Common myeloid progenitor, CD34-positive (primary cell): ENCODE results near the gene GAP43.

Experiments
- CTCF ChIA-PET: fragments of 350-600 bp; sonication (Branson Sonifier 250); formaldehyde crosslinking; loops from one replicate; lab custom pipeline; 2021; ENCODE audit warnings: antibody characterized with exemption; lab: Charles Lee
- POLR2A ChIA-PET: fragments of 350-600 bp; sonication (Branson Sonifier 250); formaldehyde crosslinking; loops from one replicate; lab custom pipeline; 2021; ENCODE audit warnings: antibody characterized with exemption; lab: Charles Lee
- DNase-seq, 3 donors: peaks; one replicate each; pipeline versions ENCODE4 v3.0.0 to v3.0.0-alpha.2; 2013
- H3K27ac ChIP-seq, 2 experiments: 1 replicate in 1 of 2; 2 replicates in 1 of 2; pipeline ENCODE4 v1.7.0; 2013; ENCODE audit warnings: inconsistent platforms in 2 of 2, low read length in 2 of 2, mild to moderate bottlenecking in 2 of 2, low read depth in 1 of 2, moderate library complexity in 1 of 2; ENCODE audit not compliant: severe bottlenecking in 2 of 2, insufficient read depth in 1 of 2, poor library complexity in 1 of 2
- H3K27me3 ChIP-seq, 5 experiments: replicated peaks in 2 of 5; 1 replicate in 3 of 5; 2 replicates in 2 of 5; pipeline versions ENCODE4 v1.6.1 to v1.7.0; 2013; ENCODE audit warnings: low read length in 4 of 5, mild to moderate bottlenecking in 2 of 5, moderate library complexity in 2 of 5, inconsistent platforms in 1 of 5; ENCODE audit not compliant: insufficient read depth in 5 of 5, control insufficient read depth in 4 of 5
- H3K36me3 ChIP-seq, 4 experiments: 1 replicate in 2 of 4; 2 replicates in 2 of 4; pipeline versions ENCODE4 v1.6.1 to v1.7.0; 2013; ENCODE audit warnings: low read length in 3 of 4, control low read depth in 1 of 4, mild to moderate bottlenecking in 1 of 4; ENCODE audit not compliant: control insufficient read depth in 4 of 4, insufficient read depth in 4 of 4
- H3K4me1 ChIP-seq, 4 experiments: 1 replicate in 3 of 4; 2 replicates in 1 of 4; pipeline versions ENCODE4 v1.6.1 to v1.7.1; 2013; ENCODE audit warnings: low read length in 3 of 4, mild to moderate bottlenecking in 3 of 4, control low read depth in 1 of 4, inconsistent platforms in 1 of 4, moderate library complexity in 1 of 4; ENCODE audit not compliant: control insufficient read depth in 4 of 4, insufficient read depth in 4 of 4; ENCODE audit errors: control extremely low read depth in 1 of 4
- H3K4me3 ChIP-seq, 7 experiments: 1 replicate in 4 of 7; 2 replicates in 3 of 7; pipeline versions ENCODE4 v1.5.1 to v1.7.0; 2013; ENCODE audit warnings: mild to moderate bottlenecking in 7 of 7, low read length in 6 of 7, moderate library complexity in 6 of 7, inconsistent platforms in 2 of 7, low read depth in 2 of 7, control low read depth in 1 of 7; ENCODE audit not compliant: insufficient read depth in 4 of 7, control insufficient read depth in 1 of 7; ENCODE audit errors: extremely low read depth in 1 of 7
- H3K9me3 ChIP-seq, 5 experiments: 1 replicate in 4 of 5; 2 replicates in 1 of 5; pipeline versions ENCODE4 v1.6.1 to v1.7.1; 2013; ENCODE audit warnings: low read length in 4 of 5, mild to moderate bottlenecking in 2 of 5, inconsistent platforms in 1 of 5, low read depth in 1 of 5, moderate library complexity in 1 of 5; ENCODE audit not compliant: control insufficient read depth in 4 of 5, insufficient read depth in 2 of 5; ENCODE audit errors: control extremely low read depth in 1 of 5
- WGBS: methylation state at CpG from one replicate; pipeline ENCODE4 v1.1.5; 2013; ENCODE audit not compliant: insufficient coverage; 5-methylcytosine and 5-hydroxymethylcytosine counted together

Gene GAP43

GRCh38 chr3:115588201-115589115, 34.9 kb upstream of the GAP43 start:
- CTCF ChIA-PET, result no interaction called here
- WGBS, result 92% methylated on average over 2 of the region's 5 CpGs
- H3K4me3 ChIP-seq, result no peak overlapping the region

GRCh38 chr3:115590873-115591272, 32.4 kb upstream of the GAP43 start:
- POLR2A ChIA-PET, result no interaction called here
- DNase-seq, result no peak

More at GRCh38 chr3:115588201-115589115, 34.9 kb upstream of the GAP43 start:
- Histone ChIP-seq H3K27ac (no peak overlapping the region), H3K4me1 (no peaks in the 10 kb centered on the region), H3K36me3 (no peaks in the 10 kb centered on the region), H3K27me3 (peaks cover 0 to 2% (median 0%) of the 10 kb centered on the region in 5 experiments), H3K9me3 (peaks cover 0 to 3% (median 0%) of the 10 kb centered on the region in 5 experiments)
- POLR2A ChIA-PET, result no interaction called here
- no peak for DNase-seq

GRCh38 chr3:115595611-115596275, 27.6 kb upstream of the GAP43 start:
- WGBS, result 100% methylated on average over 2 of the region's 2 CpGs
- ChIA-PET CTCF (no interaction called here), POLR2A (no interaction called here)
- peaks cover 0 to 9% (median 3%) of the 10 kb centered on the region in 5 experiments for H3K9me3 ChIP-seq
- H3K4me3 ChIP-seq, result no peak overlapping the region
- no peaks in the 10 kb centered on the region for H3K36me3 ChIP-seq
- H3K27ac ChIP-seq, result no peak overlapping the region
- H3K27me3 ChIP-seq, result no peaks in the 10 kb centered on the region
- DNase-seq, result no peak
- H3K4me1 ChIP-seq, result no peaks in the 10 kb centered on the region

More at GRCh38 chr3:115590873-115591272, 32.4 kb upstream of the GAP43 start:
- Histone ChIP-seq H3K4me3 (no peak overlapping the region), H3K27me3 (peaks cover 0 to 2% (median 0%) of the 10 kb centered on the region in 5 experiments), H3K4me1 (no peaks in the 10 kb centered on the region), H3K9me3 (peaks cover 0 to 9% (median 3%) of the 10 kb centered on the region in 5 experiments), H3K27ac (no peak overlapping the region), H3K36me3 (no peaks in the 10 kb centered on the region)
- CTCF ChIA-PET, result no interaction called here
- 93% methylated on average over 3 of the region's 3 CpGs for WGBS

- peaks cover 0 to 8% (median 3%) of the 10 kb centered on the region in 5 experiments for H3K9me3 ChIP-seq
- POLR2A ChIA-PET, result interaction anchor here (0.6 kb wide), 1 partner anchor 88 kb away, joined by 4 read pairs; no protein-coding TSS in a partner anchor
- no peak for DNase-seq
- no peak overlapping the region for H3K4me3 ChIP-seq
- CTCF ChIA-PET, result interaction anchor here (1.1 kb wide), 1 partner anchor 24 kb away, joined by 3 read pairs; no protein-coding TSS in a partner anchor
- H3K27ac ChIP-seq, result no peak overlapping the region
- H3K4me1 ChIP-seq, result no peaks in the 10 kb centered on the region
- H3K27me3 ChIP-seq, result peaks cover 0 to 4% (median 0%) of the 10 kb centered on the region in 5 experiments
- H3K36me3 ChIP-seq, result no peaks in the 10 kb centered on the region
Measured at GRCh38 chr3:115598216-115598615, 25.1 kb upstream of the GAP43 start.

- DNase-seq, result no peak
- Histone ChIP-seq H3K4me1 (no peaks in the 10 kb centered on the region), H3K27ac (no peak overlapping the region), H3K36me3 (no peaks in the 10 kb centered on the region), H3K4me3 (no peak overlapping the region), H3K9me3 (no peaks in the 10 kb centered on the region), H3K27me3 (peaks cover 0 to 4% (median 0%) of the 10 kb centered on the region in 5 experiments)
- POLR2A ChIA-PET, result no interaction called here
- CTCF ChIA-PET, result no interaction called here
- WGBS, result 100% methylated on average over 2 of the region's 2 CpGs
Measured at GRCh38 chr3:115602194-115602593, 21.1 kb upstream of the GAP43 start.

- Histone ChIP-seq H3K27me3 (peaks cover 0 to 2% (median 0%) of the 10 kb centered on the region in 5 experiments), H3K4me3 (no peak overlapping the region), H3K36me3 (no peaks in the 10 kb centered on the region), H3K4me1 (no peaks in the 10 kb centered on the region), H3K27ac (no peak overlapping the region), H3K9me3 (no peaks in the 10 kb centered on the region)
- POLR2A ChIA-PET, result no interaction called here
- CTCF ChIA-PET, result no interaction called here
- no peak for DNase-seq
- 94% methylated on average over 3 of the region's 3 CpGs for WGBS
Measured at GRCh38 chr3:115611630-115612029, 11.7 kb upstream of the GAP43 start.
